Neutrophil (primary cell): ENCODE measurements around the gene PASK.

ENCODE experiments used
- H3K27ac ChIP-seq: fragments of 200-600 bp; sonication (generic); 2 replicates; pipeline ENCODE4 v1.5.1; 2016; ENCODE audit warnings: mild to moderate bottlenecking, moderate library complexity
- H3K27me3 ChIP-seq: fragments of 200-600 bp; sonication (generic); 2 replicates; pipeline ENCODE4 v1.6.0; 2016; ENCODE audit warnings: mild to moderate bottlenecking
- H3K36me3 ChIP-seq: fragments of 200-600 bp; sonication (generic); 2 replicates; pipeline ENCODE4 v1.5.1; 2017
- H3K4me1 ChIP-seq, 2 experiments: fragments of 200-600 bp in 1 of 2; sonication (generic) in 1 of 2; 1 replicate in 1 of 2; 2 replicates in 1 of 2; pipeline versions ENCODE4 v1.5.1 to v1.6.1; 2013 to 2016; ENCODE audit warnings: low read depth in 1 of 2, low read length in 1 of 2, mild to moderate bottlenecking in 1 of 2, moderate library complexity in 1 of 2; ENCODE audit not compliant: control insufficient read depth in 1 of 2, insufficient read depth in 1 of 2
- H3K4me3 ChIP-seq, 2 experiments: fragments of 200-600 bp in 1 of 2; sonication (generic) in 1 of 2; 1 replicate in 1 of 2; 2 replicates in 1 of 2; pipeline ENCODE4 v1.5.1; 2013 to 2016; ENCODE audit warnings: low read depth in 1 of 2, low read length in 1 of 2, mild to moderate bottlenecking in 1 of 2, moderate library complexity in 1 of 2
- H3K9me3 ChIP-seq: fragments of 200-600 bp; sonication (generic); 2 replicates; pipeline ENCODE4 v1.5.1; 2016
- CTCF ChIP-seq: fragments of 200-600 bp; sonication (generic); IDR thresholded peaks from 2 replicates; pipeline ENCODE4 v1.5.1; 2016; ENCODE audit warnings: antibody characterized with exemption

The PASK gene

DNA sequence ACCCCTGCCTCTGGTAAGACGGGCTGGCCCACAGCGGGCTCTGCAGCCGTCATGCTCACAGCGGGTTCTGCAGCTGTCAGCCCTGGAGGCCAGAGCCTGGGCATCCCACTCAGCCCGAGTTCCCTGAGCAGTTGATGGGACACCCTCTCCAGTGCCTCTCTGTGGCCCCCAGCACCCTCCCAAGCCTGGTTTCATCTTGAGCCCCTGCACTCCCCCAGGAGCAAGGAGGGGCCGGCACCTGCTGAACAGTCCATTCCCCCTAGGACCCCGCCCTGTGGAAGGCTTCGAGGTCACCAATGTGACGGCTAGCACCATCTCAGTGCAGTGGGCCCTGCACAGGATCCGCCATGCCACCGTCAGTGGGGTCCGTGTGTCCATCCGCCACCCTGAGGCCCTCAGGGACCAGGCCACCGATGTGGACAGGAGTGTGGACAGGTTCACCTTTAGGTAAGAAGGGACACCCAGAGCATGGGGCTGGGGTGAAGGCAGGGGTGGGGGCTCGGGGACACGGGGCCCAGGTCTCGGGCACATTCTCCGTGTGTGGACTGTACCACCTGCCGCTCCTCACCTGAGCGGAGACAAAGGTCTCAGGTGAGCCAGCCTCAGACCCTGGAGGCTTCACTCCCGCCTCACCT lies 81.7 kb downstream of the PASK start:
- H3K4me3 ChIP-seq, result no peak overlapping the region
- no peaks in the 10 kb centered on the region for H3K36me3 ChIP-seq
- H3K9me3 ChIP-seq, result no peaks in the 10 kb centered on the region
- H3K27me3 ChIP-seq, result peaks cover 24% of the 10 kb centered on the region
- no peak overlapping the region for H3K27ac ChIP-seq
- no peaks in the 10 kb centered on the region for H3K4me1 ChIP-seq
- no peak for TF ChIP-seq CTCF

- H3K27ac ChIP-seq, result no peak overlapping the region
- H3K4me1 ChIP-seq, result no peaks in the 10 kb centered on the region
- TF ChIP-seq CTCF, result no peak
- H3K4me3 ChIP-seq, result no peak overlapping the region
- H3K27me3 ChIP-seq, result peaks cover 24% of the 10 kb centered on the region
- H3K9me3 ChIP-seq, result no peaks in the 10 kb centered on the region
- no peaks in the 10 kb centered on the region for H3K36me3 ChIP-seq
These were observed 82.4 kb downstream of the PASK start for GRCh38 chr2:241066893-241067341.

DNA sequence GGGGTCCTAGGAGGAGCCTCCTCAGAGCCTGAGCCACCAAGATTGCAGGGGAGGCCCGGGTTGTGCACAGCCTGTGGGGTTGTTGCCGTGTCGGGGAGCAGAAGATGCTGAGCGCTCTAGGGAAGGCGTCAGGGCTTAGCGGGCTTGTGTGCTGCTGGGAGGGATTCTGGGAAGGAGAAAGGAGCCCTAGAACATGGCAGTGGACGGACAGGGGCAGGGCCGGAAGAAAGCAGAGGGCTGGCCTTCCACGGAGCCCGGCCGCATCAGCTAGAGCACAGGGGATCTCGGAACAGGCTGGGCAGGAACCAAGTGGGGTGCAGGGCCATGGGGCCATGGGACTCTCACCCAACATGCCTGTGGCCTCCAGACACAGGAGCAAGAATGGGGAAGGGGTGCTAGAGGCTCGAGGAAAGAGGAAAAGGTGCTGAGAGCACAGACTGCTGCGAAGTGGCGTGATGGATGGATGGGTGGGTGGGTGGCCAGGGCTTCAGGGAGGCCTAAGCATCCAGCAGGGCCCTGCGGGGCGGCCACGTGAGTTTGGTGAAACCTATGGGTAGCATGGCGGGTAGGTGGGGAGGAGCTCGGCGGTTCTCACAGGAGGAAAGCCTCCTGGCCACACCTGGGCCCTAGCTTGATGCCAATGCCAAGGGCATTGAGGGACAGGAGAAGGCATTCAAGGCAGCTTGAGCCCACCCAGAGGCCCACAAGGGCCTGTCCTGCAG lies 82.9 kb downstream of the PASK start:
- H3K27ac ChIP-seq, result no peak overlapping the region
- TF ChIP-seq CTCF, result no peak
- H3K36me3 ChIP-seq, result no peaks in the 10 kb centered on the region
- H3K9me3 ChIP-seq, result no peaks in the 10 kb centered on the region
- no peak overlapping the region for H3K4me3 ChIP-seq
- H3K27me3 ChIP-seq, result peaks cover 24% of the 10 kb centered on the region
- no peaks in the 10 kb centered on the region for H3K4me1 ChIP-seq

- no peak overlapping the region for H3K27ac ChIP-seq
- H3K27me3 ChIP-seq, result peaks cover 24% of the 10 kb centered on the region
- no peaks in the 10 kb centered on the region for H3K9me3 ChIP-seq
- H3K4me1 ChIP-seq, result no peaks in the 10 kb centered on the region
- no peak overlapping the region for H3K4me3 ChIP-seq
- no peak for TF ChIP-seq CTCF
- no peaks in the 10 kb centered on the region for H3K36me3 ChIP-seq
These were observed 83.9 kb downstream of the PASK start for GRCh38 chr2:241065355-241065803.

DNA sequence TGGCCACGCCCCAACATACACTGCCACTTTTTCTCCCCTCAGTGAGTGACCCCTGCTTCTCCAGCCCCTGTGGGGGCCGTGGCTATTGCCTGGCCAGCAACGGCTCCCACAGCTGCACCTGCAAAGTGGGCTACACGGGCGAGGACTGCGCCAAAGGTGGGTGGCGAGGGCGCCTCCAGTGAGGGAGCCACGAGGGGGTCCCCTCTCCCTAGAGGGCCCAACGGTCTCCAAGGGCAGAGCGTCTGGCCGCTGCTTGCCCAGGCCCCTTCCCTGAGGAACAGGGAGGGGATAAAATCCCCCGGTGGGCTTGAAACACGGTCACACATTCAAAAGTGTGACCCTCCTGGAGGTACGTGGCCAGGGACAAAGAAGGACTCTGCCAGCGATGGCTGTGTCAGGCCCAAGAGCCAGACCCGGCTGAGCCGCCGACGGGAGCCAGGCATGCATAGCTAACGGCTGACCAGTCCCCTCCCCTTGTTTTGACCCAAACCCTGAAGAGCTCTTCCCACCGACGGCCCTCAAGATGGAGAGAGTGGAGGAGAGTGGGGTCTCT lies 84.4 kb downstream of the PASK start:
- H3K36me3 ChIP-seq, result no peaks in the 10 kb centered on the region
- no peaks in the 10 kb centered on the region for H3K4me1 ChIP-seq
- H3K27ac ChIP-seq, result no peak overlapping the region
- H3K9me3 ChIP-seq, result no peaks in the 10 kb centered on the region
- no peak overlapping the region for H3K4me3 ChIP-seq
- TF ChIP-seq CTCF, result no peak
- H3K27me3 ChIP-seq, result peaks cover 24% of the 10 kb centered on the region
